ENCODE data around the gene CR1L.

DNA sequence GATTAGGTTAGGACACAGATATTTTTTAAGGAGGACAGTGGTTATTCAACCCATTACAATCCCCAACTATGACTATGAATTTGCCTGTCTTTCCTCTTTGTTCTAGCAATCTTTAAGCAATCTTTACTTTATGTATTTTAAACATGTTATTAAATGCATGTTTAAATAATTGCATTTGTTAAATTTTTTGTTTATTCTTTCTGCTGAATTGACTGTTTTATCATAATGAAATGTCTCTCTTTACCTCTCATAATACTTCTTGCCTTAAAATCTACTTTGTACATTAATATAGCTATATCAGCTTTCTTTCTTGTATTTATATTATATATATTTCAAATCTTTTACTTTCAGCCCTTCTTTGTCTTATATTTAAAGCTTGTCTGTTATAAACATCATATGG is 46.1 kb downstream of the CR1L start:
- TF ChIP-seq, protein P1, sequence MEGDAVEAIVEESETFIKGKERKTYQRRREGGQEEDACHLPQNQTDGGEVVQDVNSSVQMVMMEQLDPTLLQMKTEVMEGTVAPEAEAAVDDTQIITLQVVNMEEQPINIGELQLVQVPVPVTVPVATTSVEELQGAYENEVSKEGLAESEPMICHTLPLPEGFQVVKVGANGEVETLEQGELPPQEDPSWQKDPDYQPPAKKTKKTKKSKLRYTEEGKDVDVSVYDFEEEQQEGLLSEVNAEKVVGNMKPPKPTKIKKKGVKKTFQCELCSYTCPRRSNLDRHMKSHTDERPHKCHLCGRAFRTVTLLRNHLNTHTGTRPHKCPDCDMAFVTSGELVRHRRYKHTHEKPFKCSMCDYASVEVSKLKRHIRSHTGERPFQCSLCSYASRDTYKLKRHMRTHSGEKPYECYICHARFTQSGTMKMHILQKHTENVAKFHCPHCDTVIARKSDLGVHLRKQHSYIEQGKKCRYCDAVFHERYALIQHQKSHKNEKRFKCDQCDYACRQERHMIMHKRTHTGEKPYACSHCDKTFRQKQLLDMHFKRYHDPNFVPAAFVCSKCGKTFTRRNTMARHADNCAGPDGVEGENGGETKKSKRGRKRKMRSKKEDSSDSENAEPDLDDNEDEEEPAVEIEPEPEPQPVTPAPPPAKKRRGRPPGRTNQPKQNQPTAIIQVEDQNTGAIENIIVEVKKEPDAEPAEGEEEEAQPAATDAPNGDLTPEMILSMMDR (IDR thresholded peaks at IDR 0.05 in 8 of 11, conservative IDR thresholded peaks at IDR 0.05 in 3 of 11), result no peak
- TF ChIP-seq POLR2AphosphoS5 (IDR thresholded peaks at IDR 0.05) (no peak), POLR2A (IDR thresholded peaks at IDR 0.05) (no peak)
